H1 (cell line): ENCODE data around the gene RBM4B. TPM values are rescaled to one million over a fixed set of nuclear protein-coding genes. Genes with fewer than 3 reads are reported as not detected.
A peak's percentile ranks its signal among the peaks of the same experiment; 100 is the strongest.

Source experiments
- CHD7 ChIP-seq: fragments of 300-600 bp; sonication (generic); IDR thresholded peaks from 2 replicates; pipeline ENCODE4 v1.7.1; 2012; ENCODE audit warnings: low read length, moderate library complexity, mild to moderate bottlenecking, inconsistent platforms; ENCODE audit not compliant: insufficient replicate concordance
- TEAD4 ChIP-seq: IDR thresholded peaks from 2 replicates; pipeline ENCODE4 v1.6.1; 2012; ENCODE audit warnings: low read depth, low read length, inconsistent platforms, mixed read lengths
- polyA plus RNA-seq, 7 experiments: library from polyadenylated mRNA; depleted of rRNA in 3 of 7; stranded (reverse) in 5 of 7; unstranded in 2 of 7; fragments of >200 nt in 5 of 7; fragments of 200-250 nt in 2 of 7; gene quantifications; 1 replicate in 5 of 7; 2 replicates in 1 of 7; 4 replicates in 1 of 7; pipeline versions ENCODE4 v1.2.1 to v1.2.3, GENCODE V29; 2011 to 2013; ENCODE audit warnings: missing spikeins in 2 of 7, mixed read lengths in 2 of 7
- total RNA-seq: library from RNA; stranded (reverse); fragmentation: NEBNext Ultra II Directional; extraction: Animal tissue kit (Norgen Biotek cat#: 25700); gene quantifications from 2 replicates; pipeline ENCODE4 v1.2.1, GENCODE V29; 2021

RBM4B gene
- total and polyA plus RNA-seq, 2 of the 8 experiments (the other 6 are each of a cell fraction or from before 2014, with no cell fraction given), result 27.5 to 30.5 TPM

DNA sequence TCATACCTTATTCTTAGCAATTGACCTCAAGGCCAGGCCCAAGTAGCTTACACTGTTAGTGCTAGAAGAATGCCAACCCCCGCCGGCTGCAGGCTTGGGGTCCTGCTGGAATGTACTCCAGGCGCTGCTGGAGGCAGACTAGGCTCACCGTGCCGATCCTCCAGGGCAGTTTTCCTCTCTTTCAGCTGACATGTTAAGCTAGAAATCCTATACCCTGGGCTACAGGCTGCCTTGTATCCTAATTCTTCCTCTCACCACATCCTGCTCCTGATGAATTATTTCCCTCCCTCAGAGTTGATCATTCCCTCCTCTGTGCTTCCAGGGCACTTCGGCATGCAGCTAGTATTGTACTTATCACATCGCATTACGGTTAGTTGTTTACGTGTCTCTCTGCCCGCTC is 48.0 kb upstream of the RBM4B start (continued):
- TF ChIP-seq CHD7, result no peak
- TF ChIP-seq TEAD4, result peak; percentile 66
